ENCODE data around the gene C18orf63.

The C18orf63 gene

DNA sequence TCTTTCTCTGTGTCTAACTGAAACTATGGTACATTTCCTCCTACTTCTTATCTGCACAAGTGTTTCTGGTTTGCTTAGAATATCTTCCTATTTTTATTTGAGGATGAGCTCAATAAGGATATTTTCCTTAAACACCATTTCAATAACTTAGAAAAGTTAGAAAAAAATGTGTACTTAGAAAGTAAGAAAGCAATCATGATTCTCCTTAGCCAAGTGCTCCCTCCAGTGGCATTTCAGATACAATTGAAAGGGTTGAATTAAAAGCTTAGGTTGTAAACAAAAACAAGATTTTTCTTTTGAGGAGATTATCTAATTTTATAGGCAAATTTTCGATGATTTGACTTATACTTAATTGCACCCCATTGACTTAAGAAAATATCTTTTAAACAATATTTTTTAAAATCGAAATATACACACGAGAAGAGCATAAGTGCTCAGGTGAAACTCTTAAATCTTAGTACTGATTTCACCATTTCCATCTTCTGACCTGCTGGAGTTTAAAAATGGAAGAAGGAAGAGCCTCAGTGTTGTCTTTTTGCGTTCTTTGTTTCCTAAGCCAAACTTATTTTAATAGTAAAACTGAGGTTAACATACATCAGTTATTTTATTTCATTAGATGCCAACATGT lies 26.9 kb downstream of the C18orf63 start:
- TF ChIP-seq POLR2AphosphoS5 (IDR thresholded peaks at IDR 0.05; ENCODE audit: borderline replicate concordance, low read depth, low read length) (no peak), EZH2 (IDR thresholded peaks at IDR 0.05) (no peak), FOXP2 (optimal IDR thresholded peaks at IDR 0.05; ENCODE audit: control extremely low read depth, extremely low read length, insufficient read depth) (no peak)
- peak; percentile 73 for DNase-seq (ENCODE audit: low read depth, low spot score)
- H3K9ac ChIP-seq (ENCODE audit: insufficient read length), result no peak overlapping the region
- no peak overlapping the region for H3K4me3 ChIP-seq
- H3K36me3 ChIP-seq (ENCODE audit: insufficient read depth, low read length), result no peaks in the 10 kb centered on the region
- H3K9me3 ChIP-seq (ENCODE audit: low read depth, low read length), result no peaks in the 10 kb centered on the region
- H3K27ac ChIP-seq, result no peak overlapping the region

GRCh38 chr18:74346206-74346605 lies 30.6 kb downstream of the C18orf63 start:
- H3K27ac ChIP-seq, result no peak overlapping the region
- H3K9ac ChIP-seq (ENCODE audit: insufficient read length), result no peak overlapping the region
- H3K9me3 ChIP-seq (ENCODE audit: low read depth, low read length), result no peaks in the 10 kb centered on the region
- no peak for DNase-seq (ENCODE audit: low read depth, low spot score)
- TF ChIP-seq POLR2AphosphoS5 (IDR thresholded peaks at IDR 0.05; ENCODE audit: borderline replicate concordance, low read depth, low read length) (no peak), EZH2 (IDR thresholded peaks at IDR 0.05) (no peak), FOXP2 (optimal IDR thresholded peaks at IDR 0.05; ENCODE audit: control extremely low read depth, extremely low read length, insufficient read depth) (no peak)
- H3K36me3 ChIP-seq (ENCODE audit: insufficient read depth, low read length), result no peaks in the 10 kb centered on the region
- no peak overlapping the region for H3K4me3 ChIP-seq

GRCh38 chr18:74348581-74348980 lies 32.9 kb downstream of the C18orf63 start:
- Histone ChIP-seq H3K36me3 (ENCODE audit: insufficient read depth, low read length) (no peaks in the 10 kb centered on the region), H3K9ac (ENCODE audit: insufficient read length) (no peak overlapping the region), H3K27ac (no peak overlapping the region), H3K4me3 (no peak overlapping the region), H3K9me3 (ENCODE audit: low read depth, low read length) (no peaks in the 10 kb centered on the region)
- no peak for TF ChIP-seq POLR2AphosphoS5 (IDR thresholded peaks at IDR 0.05; ENCODE audit: borderline replicate concordance, low read depth, low read length)
- TF ChIP-seq EZH2 (IDR thresholded peaks at IDR 0.05), result no peak
- no peak for TF ChIP-seq FOXP2 (optimal IDR thresholded peaks at IDR 0.05; ENCODE audit: control extremely low read depth, extremely low read length, insufficient read depth)
- no peak for DNase-seq (ENCODE audit: low read depth, low spot score)

DNA sequence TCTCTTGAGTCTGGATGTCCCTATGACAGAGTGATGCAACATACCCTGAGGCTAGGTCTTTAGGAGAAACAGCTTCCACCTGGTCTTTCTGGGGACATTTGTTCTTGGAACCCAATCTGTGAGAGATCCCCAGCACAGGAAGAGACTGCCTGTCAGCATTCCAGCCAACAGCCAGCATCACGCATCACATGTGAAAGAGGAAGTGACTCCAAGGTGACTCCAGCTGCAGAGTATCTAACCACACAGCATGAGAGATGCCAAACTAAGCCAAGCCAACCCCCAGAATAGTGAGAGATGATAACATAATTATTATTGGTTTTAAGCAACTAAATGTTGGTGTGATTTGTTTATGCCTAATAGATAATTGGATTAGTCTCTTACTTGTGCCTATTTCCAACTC lies 35.7 kb downstream of the C18orf63 start:
- H3K9ac ChIP-seq (ENCODE audit: insufficient read length), result no peak overlapping the region
- no peak overlapping the region for H3K4me3 ChIP-seq
- TF ChIP-seq FOXP2 (optimal IDR thresholded peaks at IDR 0.05; ENCODE audit: control extremely low read depth, extremely low read length, insufficient read depth), result no peak
- no peak for TF ChIP-seq EZH2 (IDR thresholded peaks at IDR 0.05)
- TF ChIP-seq POLR2AphosphoS5 (IDR thresholded peaks at IDR 0.05; ENCODE audit: borderline replicate concordance, low read depth, low read length), result no peak
- no peaks in the 10 kb centered on the region for H3K36me3 ChIP-seq (ENCODE audit: insufficient read depth, low read length)
- H3K9me3 ChIP-seq (ENCODE audit: low read depth, low read length), result no peaks in the 10 kb centered on the region
- no peak overlapping the region for H3K27ac ChIP-seq
- no peak for DNase-seq (ENCODE audit: low read depth, low spot score)

- TF ChIP-seq EZH2 (IDR thresholded peaks at IDR 0.05) (no peak), FOXP2 (optimal IDR thresholded peaks at IDR 0.05; ENCODE audit: control extremely low read depth, extremely low read length, insufficient read depth) (no peak), POLR2AphosphoS5 (IDR thresholded peaks at IDR 0.05; ENCODE audit: borderline replicate concordance, low read depth, low read length) (no peak)
- no peak overlapping the region for H3K4me3 ChIP-seq
- H3K36me3 ChIP-seq (ENCODE audit: insufficient read depth, low read length), result no peaks in the 10 kb centered on the region
- H3K27ac ChIP-seq, result no peak overlapping the region
- H3K9ac ChIP-seq (ENCODE audit: insufficient read length), result peak overlapping the region; percentile 10
- DNase-seq (ENCODE audit: low read depth, low spot score), result peak; percentile 63
- no peaks in the 10 kb centered on the region for H3K9me3 ChIP-seq (ENCODE audit: low read depth, low read length)
Measured at GRCh38 chr18:74353169-74353775, 37.6 kb downstream of the C18orf63 start.

DNA sequence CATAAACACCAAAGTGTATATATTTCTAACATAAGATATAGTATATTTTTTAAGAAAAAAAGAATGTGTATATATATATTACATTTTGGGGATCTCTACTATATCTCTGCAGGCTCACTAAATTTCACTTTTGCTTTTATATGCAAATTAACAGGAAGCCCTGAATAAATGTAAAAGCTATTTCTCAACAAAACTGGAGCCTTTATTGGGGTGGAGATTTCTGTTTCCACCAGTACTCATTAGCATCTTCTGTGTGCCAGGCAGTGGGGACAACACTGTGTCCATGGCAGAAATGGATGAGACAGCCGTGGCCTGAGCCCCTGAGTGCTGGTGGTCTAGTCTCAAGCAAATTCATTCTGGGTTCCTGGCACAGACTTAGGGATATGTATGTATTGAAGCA lies 41.3 kb downstream of the C18orf63 start:
- H3K4me3 ChIP-seq, result no peak overlapping the region
- H3K9me3 ChIP-seq (ENCODE audit: low read depth, low read length), result no peaks in the 10 kb centered on the region
- H3K9ac ChIP-seq (ENCODE audit: insufficient read length), result no peak overlapping the region
- DNase-seq (ENCODE audit: low read depth, low spot score), result no peak
- H3K27ac ChIP-seq, result no peak overlapping the region
- no peaks in the 10 kb centered on the region for H3K36me3 ChIP-seq (ENCODE audit: insufficient read depth, low read length)
- TF ChIP-seq EZH2 (IDR thresholded peaks at IDR 0.05) (no peak), POLR2AphosphoS5 (IDR thresholded peaks at IDR 0.05; ENCODE audit: borderline replicate concordance, low read depth, low read length) (no peak), FOXP2 (optimal IDR thresholded peaks at IDR 0.05; ENCODE audit: control extremely low read depth, extremely low read length, insufficient read depth) (no peak)

DNA sequence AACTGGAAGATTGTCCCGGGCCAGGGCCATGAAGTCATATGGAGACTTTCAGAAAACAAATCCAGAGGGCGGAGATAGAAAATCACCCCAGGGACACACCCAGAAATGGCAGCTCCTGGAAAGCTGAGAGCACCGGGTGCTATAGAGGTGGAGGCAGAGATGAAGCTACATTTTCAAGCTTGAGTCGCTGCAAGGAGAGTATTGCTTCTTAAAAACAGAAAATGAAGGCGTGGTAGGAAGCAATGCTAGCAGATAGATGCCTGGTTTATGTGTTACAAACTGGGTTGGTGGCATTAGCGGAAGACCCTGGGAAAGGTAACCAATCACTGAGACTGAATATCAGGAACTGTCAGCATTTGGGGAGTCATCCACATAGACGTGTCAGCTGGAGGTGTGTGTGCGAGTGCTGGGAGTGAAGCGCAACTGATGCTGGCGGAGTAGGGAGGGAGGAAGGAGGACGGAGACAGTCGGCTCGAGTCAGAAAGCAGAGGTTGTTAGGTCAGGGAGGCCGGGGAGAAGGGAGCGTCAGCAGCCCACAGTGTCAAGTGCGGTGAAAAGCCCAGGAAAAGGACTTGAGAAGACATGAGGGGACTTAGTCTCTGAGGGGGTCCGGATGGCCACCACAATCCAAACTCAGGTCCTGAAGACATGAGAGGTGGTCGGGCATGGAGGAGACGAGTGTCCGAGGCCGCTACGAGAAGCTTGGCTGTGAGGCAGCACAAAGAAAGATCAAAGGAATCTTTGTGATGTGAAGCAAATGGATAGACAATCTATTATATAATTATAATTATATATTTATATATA lies 45.4 kb downstream of the C18orf63 start:
- Histone ChIP-seq H3K9me3 (ENCODE audit: low read depth, low read length) (no peaks in the 10 kb centered on the region), H3K4me3 (no peak overlapping the region), H3K36me3 (ENCODE audit: insufficient read depth, low read length) (no peaks in the 10 kb centered on the region), H3K9ac (ENCODE audit: insufficient read length) (no peak overlapping the region), H3K27ac (no peak overlapping the region)
- no peak for DNase-seq (ENCODE audit: low read depth, low spot score)
- TF ChIP-seq POLR2AphosphoS5 (IDR thresholded peaks at IDR 0.05; ENCODE audit: borderline replicate concordance, low read depth, low read length) (no peak), EZH2 (IDR thresholded peaks at IDR 0.05) (no peak), FOXP2 (optimal IDR thresholded peaks at IDR 0.05; ENCODE audit: control extremely low read depth, extremely low read length, insufficient read depth) (no peak)

- H3K9ac ChIP-seq (ENCODE audit: insufficient read length), result no peak overlapping the region
- no peak for DNase-seq (ENCODE audit: low read depth, low spot score)
- no peaks in the 10 kb centered on the region for H3K36me3 ChIP-seq (ENCODE audit: insufficient read depth, low read length)
- no peaks in the 10 kb centered on the region for H3K9me3 ChIP-seq (ENCODE audit: low read depth, low read length)
- H3K4me3 ChIP-seq, result no peak overlapping the region
- no peak for TF ChIP-seq EZH2 (IDR thresholded peaks at IDR 0.05)
- no peak overlapping the region for H3K27ac ChIP-seq
Measured at GRCh38 chr18:74367905-74368304, 52.3 kb downstream of the C18orf63 start.

Data from SK-N-MC (cell line).